Femur (tissue), 1 donor: Measurements from ENCODE around the gene TMED6.
A peak's percentile ranks its signal among the peaks of the same experiment; 100 is the strongest.

ENCODE experiments used
- DNase-seq: peaks from one replicate; pipeline ENCODE4 v3.0.0-alpha.2; 2017

Gene TMED6

DNA sequence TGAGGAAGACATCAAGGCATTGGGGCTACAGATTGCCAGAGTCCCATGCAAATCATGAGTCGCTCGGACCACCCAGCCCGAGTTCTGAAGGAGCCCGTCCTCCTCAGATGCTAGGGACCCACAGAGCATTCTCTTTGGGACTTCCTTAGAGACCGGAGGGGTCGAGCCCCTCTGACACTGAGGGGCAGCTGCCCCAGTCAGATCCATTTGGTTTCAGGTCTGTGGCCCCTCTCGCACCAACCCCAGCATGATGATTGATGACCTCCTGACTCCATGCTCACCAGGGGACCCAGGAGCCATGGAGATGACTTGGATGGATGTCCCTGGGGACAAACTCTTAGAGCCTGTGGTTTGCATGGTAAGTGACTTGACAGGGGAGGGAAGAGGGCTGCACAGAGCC, 29.2 kb downstream of the TMED6 start:
- DNase-seq = no peak

DNA sequence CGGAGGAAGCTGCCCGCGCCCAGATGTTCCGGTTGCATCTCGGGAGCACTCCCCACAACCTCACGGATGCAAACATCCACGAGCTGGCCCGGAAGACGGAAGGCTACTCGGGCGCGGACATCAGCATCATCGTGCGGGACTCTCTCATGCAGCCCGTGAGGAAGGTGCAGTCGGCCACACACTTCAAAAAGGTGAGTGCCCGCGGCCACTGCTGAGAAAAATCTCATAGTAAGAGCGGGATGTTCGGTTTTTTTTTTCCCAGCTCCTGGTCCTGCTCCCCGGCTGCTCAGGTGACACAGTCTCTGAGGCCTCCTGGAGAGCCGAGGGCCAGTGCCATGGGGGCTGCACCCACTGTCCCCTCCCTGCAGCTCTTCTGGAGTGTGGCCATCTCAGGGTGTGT, 30.5 kb downstream of the TMED6 start:
- DNase-seq = no peak

DNA sequence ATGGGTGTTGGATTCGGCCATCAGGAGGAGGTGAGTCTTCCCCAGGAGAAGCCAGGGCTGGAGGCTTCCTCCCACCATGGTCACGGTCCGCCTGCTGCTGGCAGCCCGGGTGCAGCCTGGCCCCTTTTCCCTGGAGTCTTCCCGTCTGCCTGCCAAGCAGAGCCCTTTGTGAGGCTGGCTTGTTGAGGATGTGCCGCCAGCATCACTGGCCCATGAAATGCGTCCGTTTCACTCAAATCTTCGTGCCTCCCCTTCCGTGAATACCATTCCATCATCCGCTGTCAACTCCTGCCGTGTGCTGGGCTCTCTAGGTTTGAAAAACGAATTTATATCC, 30.9 kb downstream of the TMED6 start:
- no peak for DNase-seq

DNA sequence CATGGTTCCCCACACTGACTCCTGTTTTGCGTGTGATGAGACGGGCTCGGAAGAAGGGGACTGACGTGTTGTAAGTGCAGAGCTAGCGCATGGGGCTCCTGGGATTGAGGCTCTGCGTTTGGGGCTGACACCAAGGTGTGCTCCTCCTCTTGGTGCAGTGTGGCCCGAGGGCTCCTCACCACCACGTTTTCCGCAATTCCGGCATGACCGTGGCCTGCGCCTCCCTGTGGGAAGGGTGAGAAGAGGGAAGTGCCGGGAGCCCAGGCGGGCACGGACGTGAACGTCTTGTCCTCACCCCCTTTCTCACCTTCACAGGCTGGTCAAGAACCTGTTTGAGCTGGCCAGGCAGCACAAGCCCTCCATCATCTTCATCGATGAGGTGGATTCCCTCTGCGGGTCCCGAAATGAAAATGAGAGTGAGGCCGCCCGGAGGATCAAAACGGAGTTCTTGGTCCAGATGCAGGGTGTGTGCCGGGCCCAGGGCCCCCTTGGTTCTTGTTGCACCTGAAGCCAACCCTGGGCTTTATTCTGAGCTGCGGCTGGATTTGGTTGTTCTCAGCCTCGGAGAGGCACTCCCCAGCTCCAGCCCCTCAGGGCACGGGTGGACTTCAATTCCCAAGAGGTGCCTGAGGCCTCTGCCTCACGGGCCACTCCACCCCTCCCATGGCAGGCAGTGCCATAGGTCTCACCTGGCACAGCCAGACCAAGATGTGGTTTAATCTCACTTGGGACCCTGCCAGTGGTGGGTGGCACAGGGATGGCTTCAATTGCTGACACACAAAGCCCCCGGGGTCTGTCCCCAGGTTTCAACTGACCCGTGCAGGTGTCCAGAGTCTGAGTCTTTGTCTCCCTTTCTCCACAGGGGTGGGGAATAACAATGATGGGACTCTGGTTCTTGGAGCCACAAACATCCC, 31.5 kb downstream of the TMED6 start:
- DNase-seq = no peak

DNA sequence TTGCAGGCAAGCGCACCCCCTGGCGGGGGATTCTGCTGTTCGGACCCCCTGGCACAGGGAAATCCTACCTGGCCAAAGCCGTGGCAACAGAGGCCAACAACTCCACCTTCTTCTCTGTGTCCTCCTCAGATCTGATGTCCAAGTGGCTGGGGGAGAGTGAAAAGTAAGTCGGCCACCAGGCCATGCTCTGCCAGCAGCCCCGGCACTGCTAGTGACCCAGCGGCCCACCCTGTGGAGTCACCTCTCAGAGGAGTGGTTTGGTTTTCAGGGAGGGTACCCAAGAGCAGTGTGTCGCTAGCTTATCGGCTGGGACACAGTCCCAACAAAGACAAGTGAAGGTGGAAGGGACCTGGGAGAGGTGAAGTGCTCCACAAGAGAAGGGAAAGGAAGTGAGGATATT, 32.2 kb downstream of the TMED6 start:
- no peak for DNase-seq

DNA sequence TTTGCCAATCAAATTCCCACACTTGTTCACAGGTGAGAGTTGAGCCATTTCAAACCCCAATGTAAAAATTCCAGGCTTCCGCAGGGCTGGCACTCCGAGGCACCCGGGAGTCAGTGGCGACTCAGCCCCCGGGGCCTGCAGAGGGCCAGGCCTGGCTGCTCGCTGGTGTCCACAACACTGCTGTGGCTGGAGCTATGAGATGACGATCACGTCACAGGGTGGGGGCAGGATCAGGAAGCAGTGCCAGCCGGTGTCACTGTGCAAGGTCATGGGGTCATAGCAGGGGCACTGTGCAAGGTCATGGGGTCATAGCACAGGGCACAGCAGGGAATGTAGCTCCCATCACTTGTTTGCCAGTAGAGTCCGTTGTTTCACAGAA, 32.7 kb downstream of the TMED6 start:
- no peak for DNase-seq

DNA sequence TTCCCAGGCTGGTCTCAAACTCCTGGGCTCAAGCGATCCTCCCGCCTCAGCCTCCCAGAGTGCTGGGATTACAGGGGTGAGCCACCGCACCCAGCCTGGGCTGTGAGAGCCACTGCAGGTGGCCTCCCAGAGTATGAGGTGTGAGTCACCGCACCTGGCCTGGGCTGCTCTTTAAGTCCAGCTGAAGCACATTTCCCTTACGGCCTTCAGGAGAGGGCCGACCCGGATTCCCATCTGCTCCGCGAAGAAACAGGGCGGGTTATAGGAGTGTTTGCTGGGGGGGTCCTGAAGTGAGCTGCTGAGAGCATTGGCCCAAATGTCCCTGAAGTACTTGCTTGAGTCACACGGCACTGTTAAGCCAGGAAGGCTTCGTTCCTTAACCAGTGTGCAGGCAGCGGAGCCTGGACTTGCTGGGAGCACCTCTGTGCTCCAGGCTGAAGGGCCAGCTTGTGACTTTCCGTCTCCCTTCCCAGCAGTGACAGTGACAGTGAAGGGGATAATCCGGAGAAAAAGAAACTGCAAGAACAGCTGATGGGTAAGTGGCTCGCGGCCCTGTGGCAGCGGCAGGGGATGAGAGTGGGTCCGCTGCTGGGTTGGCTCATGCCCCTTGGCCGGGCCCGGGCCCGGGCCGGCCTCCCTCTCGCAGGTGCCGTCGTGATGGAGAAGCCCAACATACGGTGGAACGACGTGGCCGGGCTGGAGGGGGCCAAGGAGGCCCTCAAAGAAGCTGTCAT, 33.2 kb downstream of the TMED6 start:
- DNase-seq = no peak

DNA sequence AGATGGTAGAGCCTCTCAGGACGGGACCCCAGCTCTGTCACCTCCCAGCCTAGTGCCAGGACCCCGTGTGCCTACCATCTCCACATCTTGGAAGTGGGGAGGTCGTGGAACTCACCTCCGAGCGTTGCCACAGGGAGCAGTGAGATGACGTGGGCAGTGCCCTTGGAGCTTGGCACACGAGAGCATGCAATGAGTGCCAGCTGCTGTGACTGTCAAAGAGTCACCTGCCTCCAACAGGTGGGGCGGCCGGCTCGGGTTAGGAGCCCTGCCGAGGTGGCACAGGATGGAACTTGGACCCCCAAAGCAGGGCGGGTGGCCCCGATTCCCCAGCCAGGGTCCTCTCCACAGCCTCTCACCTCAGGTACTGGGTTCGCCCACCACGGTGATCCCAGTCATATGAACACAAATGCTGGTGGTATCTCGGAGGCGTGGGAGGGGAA, 35.0 kb downstream of the TMED6 start:
- DNase-seq = no peak

DNA sequence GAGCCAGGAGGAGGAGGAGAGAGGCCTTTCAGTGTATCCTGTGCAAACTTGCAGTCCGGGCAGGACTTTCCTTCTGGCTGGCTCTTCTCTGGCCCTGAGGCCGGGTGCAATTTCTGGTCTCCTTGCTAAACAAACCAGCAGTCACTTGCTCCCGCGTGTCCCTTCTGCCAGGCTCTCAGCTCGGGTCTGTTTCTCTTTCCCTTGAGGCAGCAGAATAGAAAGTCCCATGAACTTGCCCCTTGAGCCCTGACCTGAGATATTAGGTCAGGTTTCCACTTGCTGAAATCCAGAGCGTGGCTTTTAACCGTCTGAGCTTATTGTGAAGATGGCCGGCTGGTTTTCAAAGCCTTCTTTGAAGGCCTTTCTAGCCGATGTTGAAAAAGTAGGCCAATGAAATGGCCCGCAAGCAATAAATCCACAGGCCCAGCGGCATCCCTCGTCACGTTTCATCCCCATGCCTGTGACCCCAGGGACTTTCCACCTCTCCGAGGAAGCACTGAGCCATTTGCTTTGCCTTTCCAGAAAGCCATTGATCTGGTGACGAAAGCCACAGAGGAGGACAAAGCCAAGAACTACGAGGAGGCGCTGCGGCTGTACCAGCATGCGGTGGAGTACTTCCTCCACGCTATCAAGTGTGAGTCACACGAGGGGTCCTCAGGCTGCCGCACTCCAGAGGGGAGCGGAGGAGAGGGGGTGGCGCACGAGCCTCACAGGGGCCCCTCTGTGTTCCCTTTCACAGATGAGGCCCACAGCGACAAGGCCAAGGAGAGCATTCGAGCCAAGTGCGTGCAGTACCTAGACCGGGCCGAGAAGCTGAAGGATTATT, 35.9 kb downstream of the TMED6 start:
- DNase-seq = no peak

DNA sequence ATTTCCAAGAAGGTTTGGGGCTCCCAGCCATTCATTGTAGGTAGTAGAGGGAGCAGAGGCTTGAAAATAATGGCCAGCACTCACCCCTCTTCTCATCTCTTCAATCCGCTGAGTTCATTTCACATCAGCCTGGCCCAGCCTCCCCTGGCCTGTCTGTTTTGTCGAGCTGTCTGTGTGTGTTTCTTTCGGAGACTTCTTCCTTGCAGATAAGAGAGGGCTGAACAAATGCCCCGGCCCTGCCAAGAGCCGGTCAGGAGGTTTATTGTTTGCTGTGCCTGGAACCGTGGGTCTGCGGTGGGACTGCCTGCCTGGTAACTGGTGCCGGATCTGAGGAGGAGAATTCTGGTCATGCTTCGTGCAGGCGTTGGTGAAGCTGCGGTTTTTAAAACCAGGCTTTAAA, 37.1 kb downstream of the TMED6 start:
- no peak for DNase-seq

DNA sequence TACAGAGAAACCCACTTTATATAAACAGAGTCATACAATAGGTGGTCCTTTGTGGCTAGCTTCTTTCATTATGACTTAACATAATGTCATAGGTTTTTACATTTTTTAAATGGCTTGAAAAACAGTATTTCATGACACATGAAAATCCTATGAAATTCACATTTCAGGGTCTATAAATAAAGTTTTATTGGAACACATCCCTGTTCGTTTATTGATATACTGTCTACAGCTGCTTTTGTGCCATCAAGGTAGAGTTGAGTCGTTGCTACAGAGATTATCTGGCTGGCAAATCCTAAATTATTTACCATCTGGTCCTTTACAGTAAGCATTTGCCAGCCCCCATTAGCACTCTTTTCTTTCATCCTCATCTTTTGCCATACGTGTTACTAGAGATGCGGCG, 38.1 kb downstream of the TMED6 start:
- no peak for DNase-seq

DNA sequence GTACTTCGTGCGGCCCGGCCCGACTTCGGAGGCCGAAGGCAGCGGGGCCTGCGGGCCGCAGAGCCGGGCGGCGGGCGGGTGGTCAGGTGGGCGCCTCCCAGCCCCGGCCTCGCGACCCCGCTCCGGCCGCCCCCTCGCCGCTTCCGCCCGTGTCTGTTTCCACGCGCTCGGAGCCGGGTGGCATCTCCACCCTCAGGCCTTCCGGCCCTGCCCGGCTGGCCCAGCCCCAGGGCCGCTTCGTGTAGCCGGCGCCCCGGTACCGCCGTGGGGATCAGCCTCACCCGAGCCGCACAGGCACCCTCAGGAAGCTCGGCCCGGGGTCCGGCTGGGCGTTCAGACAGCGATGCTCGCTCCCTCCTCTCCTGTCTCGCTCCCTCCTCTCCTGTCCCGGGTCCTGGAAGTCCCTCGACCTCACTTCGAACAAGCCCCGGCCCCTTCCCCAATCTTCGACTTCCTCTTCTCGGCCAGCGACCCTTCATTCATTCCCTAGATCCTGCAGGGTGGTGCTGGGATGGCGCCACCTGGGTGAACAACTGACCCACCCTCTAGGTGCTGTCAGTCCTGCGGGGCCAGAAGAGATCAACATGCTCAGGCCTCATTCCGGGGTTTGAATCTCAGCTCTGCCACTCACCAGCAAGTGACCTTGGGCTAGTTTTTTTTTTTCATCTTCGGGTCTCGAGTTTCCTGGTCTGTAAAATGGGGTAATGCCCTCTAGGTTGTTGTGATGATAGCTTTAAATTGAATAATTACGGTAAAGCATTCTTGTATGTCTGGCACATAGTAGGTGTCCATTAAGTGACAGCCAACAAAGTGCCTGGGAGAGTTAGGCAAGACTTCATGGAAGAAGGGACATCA, 39.8 kb downstream of the TMED6 start:
- DNase-seq = peak; percentile 48

DNA sequence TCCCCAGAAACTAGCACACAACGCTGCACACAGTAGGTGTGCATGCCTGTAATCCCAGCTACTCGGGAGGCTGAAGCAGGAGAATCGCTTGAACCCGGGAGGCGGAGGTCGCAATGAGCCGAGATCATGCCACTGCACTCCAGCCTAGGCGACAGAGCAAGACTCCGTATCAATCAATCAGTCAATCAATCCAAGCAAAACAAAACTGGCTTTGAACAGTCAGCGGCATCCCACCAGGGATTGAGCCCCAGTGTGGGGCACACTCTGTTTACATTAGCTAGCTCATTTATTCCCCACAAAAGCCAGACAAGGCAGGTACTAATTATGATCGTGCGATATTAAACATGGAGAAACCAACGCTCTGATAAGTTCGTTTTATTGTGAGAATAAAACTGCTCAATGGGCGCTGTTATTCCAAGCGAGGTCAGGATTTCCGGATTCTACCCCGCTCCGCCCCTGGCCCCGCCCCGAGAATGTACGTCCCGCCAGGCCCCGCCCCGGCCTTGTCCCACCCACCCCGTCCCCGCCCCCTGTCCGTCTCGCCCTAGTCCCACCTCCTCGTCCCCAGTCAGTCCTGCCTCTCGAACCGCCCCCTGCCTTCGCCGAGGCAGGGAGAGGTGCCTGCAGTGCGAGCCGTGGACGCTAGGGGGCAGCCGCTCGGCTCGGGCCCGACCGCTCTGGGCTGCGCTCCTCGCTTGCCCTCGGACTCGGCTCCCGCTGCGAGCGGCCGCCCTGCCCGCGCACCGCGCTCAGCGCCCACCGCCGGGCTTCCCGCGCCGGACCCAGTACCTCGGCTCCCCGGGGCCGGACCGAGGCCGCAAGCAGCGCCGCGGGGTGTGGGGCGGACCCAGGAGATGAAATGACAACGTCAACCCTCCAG, 40.7 kb downstream of the TMED6 start, which contains the start of gene VPS4A:
VPS4A (plus strand) TSS at position 698 of the 880 bp plus-strand sequence; CDS start at position 860, 162 bp downstream.
- peak; percentile 98 for DNase-seq

DNA sequence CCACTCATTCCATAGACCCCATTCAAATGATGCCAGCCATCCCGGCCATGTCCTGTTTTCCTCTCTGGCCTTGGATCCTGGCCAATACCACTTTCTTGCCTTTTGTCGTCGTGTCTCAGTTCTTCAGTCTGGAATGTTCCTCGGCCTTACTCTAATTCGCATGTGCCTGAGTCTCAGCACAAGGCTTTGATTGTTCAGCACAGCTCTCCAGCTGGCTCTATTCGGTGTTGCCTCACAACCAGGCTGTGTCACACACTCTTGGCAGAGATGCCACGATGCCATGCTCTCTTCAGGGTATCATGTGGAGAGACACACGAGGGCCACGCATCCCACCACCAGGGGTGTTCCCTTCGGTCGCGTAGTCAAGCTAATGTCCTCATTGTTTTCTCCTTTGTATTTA, 42.3 kb downstream of the TMED6 start:
- no peak for DNase-seq

DNA sequence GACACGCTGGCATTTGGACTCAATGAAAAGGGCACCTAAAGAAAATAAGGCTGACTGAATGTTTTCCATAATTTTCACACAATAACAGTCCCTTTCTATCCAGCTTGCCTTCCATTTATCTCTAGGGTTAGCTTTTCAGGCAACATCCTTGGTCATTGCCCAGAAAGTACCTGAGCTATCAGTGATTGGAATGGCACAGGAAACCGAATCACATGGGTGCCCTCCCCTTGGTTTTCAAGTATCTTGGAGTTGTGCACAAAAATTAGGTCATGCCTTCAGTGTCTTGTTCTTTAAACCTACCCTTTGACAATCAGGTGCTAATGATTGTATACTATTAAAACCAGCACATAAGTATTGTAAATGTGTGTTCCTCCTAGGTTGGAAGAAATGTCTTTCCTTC, 43.7 kb downstream of the TMED6 start:
- DNase-seq = no peak

DNA sequence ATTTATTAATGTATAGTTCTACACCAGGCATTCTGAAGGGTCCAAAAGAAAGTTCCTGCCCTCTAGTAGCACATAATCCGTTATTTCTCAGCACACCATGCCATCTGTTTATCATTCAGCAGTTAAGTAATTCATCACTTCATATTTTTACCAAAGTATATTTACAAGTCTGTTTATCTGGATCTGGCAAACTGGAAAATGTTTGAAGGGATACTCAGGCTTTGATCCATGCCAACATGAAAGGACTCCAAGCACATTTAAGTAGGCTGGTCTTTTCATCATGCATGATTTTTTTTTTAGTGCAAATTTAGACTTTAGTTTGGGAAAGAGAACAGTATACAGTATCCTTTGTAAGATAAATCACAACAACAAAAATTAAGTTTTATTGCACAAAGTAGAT, 44.5 kb downstream of the TMED6 start:
- no peak for DNase-seq

DNA sequence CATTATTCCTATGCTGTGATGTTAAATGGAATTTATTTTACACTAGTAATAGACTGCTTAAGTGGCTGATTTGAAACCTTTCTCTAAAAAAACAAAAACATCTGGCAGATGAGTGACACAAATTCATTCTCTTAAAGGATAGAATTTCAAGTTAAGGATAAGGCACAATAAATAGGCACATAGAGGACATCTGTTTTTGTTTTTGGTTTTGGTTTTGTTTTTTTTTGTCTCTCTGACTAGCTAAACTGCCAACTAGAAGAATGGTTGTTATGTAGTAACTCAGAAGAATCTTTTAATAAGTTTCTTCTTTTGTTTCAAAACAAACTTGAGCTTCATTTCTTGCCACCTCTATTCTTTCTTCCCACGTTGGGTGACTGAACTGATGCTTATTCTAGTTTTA, 45.6 kb downstream of the TMED6 start:
- no peak for DNase-seq

DNA sequence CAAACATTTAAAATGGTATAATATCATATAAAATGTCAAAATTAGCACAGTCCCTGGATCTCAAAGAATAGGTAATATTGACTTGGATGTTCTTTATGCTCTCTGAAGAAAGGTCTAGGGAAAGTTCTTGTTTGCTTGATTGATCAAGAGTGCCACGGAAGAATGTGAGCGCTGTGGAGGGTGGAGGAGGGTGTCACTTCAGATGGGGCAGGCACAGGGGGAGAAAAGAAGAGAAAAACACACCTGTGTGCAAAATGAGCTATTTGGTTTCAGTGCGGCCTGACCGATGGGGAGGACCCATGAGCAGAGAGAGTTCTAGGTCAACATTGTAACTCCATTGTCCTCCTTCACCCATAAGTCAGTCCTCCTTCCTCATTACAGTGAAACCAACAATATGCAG, 49.3 kb downstream of the TMED6 start:
- DNase-seq = no peak

DNA sequence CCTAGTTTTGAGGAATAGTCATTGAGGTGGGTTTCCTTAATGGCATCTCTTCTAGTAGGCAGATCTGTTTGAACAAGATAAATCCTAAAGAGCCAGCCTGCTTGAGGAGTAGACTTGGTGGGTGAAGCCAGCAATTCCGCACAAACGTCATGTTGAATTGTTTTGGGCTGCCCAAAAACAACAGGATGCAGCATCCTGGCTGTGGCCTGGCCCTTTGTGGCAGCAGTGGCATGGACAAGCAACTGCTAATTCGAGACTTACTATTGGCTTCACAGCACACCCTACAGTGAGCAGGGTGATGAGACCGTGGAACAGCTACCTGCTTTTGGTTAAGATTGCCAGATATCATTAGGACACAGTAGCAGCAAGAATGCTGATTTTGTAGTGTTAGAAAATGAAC, 49.7 kb downstream of the TMED6 start:
- no peak for DNase-seq

DNA sequence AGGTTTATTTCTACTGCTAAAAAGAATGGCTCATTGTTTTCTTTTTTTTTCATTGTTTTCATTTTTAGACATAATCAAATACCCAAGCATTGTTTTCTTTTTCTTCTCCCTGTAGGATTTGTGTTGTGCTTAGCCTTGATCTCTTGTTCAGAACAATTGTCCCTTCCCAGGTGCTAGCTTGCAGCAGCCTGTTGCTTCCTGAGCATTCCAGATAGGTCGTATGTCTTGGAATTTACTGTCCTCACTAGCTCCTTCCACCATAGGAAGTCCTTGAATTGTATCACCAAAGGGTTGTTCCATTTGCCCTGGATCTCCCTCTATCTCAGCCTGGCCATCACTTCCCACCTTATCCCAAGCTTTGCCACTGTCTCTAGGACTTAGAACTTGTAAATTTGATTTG, 50.4 kb downstream of the TMED6 start:
- DNase-seq = no peak

DNA sequence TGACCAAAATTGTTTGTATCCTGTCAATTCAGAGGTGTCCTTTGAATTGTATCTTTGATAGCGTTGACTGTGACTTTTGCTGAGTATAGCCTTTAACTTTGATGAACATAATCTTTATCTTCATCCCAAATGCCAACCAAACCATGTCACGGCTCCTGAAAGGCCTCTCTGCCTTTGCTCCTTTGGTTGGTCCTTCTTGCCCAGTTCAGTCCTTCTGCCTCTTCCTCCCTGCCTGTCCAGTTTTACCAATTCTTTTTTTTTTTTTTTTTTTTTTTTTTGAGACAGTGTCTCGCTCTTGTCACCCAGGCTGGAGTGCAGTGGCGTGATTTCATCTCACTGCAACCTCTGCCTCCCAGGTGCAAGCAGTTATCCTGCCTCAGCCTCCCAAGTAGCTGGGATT, 53.3 kb downstream of the TMED6 start:
- DNase-seq = no peak
